T-helper 2 cell treated with Interferon-gamma antibody and Interleukin-4, amounts not matched to agents 5 μg/mL and 100 μg/mL, for 36 hours (primary cell): Measurements from ENCODE around the gene ATXN3.

Experiments used
- DNase-seq: peaks from one replicate; pipeline ENCODE4 v3.0.0; 2021; ENCODE audit warnings: low spot score
- H3K27ac Mint-ChIP-seq: one replicate; pipeline ENCODE4 v1.8.0; 2021; ENCODE audit warnings: mild to moderate bottlenecking, mixed read lengths
- H3K27me3 Mint-ChIP-seq: one replicate; pipeline ENCODE4 v1.8.0; 2021; ENCODE audit warnings: low read depth, mixed read lengths
- H3K36me3 Mint-ChIP-seq: one replicate; pipeline ENCODE4 v1.8.0; 2021; ENCODE audit warnings: low read depth, mixed read lengths
- H3K4me1 Mint-ChIP-seq: one replicate; pipeline ENCODE4 v1.8.0; 2021; ENCODE audit warnings: low read depth, mixed read lengths
- H3K4me3 Mint-ChIP-seq: one replicate; pipeline ENCODE4 v1.8.0; 2022; ENCODE audit warnings: mild to moderate bottlenecking, moderate library complexity, mixed read lengths
- H3K9me3 Mint-ChIP-seq: one replicate; pipeline ENCODE4 v1.8.0; 2021; ENCODE audit warnings: mixed read lengths

The ATXN3 gene

GRCh38 chr14:92041203-92041602 is 65.2 kb downstream of the ATXN3 start:
- peak overlapping the region; percentile 55 for H3K27ac Mint-ChIP-seq
- H3K27me3 Mint-ChIP-seq: no peaks in the 10 kb centered on the region
- H3K9me3 Mint-ChIP-seq: no peaks in the 10 kb centered on the region
- peaks cover 26% of the 10 kb centered on the region for H3K4me1 Mint-ChIP-seq
- peak overlapping the region; percentile 97 for H3K4me3 Mint-ChIP-seq
- peaks cover 17% of the 10 kb centered on the region for H3K36me3 Mint-ChIP-seq
- no peak for DNase-seq

- H3K27me3 Mint-ChIP-seq: no peaks in the 10 kb centered on the region
- DNase-seq: no peak
- H3K27ac Mint-ChIP-seq: peak overlapping the region; percentile 100
- H3K4me3 Mint-ChIP-seq: peak overlapping the region; percentile 97
- H3K9me3 Mint-ChIP-seq: no peaks in the 10 kb centered on the region
- H3K4me1 Mint-ChIP-seq: peaks cover 28% of the 10 kb centered on the region
- peaks cover 17% of the 10 kb centered on the region for H3K36me3 Mint-ChIP-seq
These were observed 65.8 kb downstream of the ATXN3 start for GRCh38 chr14:92040431-92041051.

- H3K27ac Mint-ChIP-seq: peak within 1 kb of the TSS; percentile 100
- peak within 1 kb of the TSS; percentile 97 for H3K4me3 Mint-ChIP-seq
- H3K4me1 Mint-ChIP-seq: peaks cover 28% of the 10 kb centered on the region
- no peaks in the 10 kb centered on the region for H3K9me3 Mint-ChIP-seq
- H3K36me3 Mint-ChIP-seq: peaks cover 17% of the 10 kb centered on the region
- no peaks in the 10 kb centered on the region for H3K27me3 Mint-ChIP-seq
- peak; percentile 96 for DNase-seq
These were observed 66.5 kb downstream of the ATXN3 start, which contains the start of gene TRIP11 for GRCh38 chr14:92039719-92040430. Gene TRIP11, minus strand, starts transcription at chr14:92040059. Its CDS starts 374 bp downstream, at chr14:92039685.

GRCh38 chr14:92039063-92039718 is 67.2 kb downstream of the ATXN3 start:
- Mint-ChIP-seq H3K27ac (peak overlapping the region; percentile 100), H3K27me3 (no peaks in the 10 kb centered on the region), H3K4me1 (peaks cover 28% of the 10 kb centered on the region), H3K4me3 (peak overlapping the region; percentile 97), H3K9me3 (no peaks in the 10 kb centered on the region), H3K36me3 (peaks cover 17% of the 10 kb centered on the region)
- DNase-seq: peak; percentile 8

- peaks cover 31% of the 10 kb centered on the region for H3K4me1 Mint-ChIP-seq
- no peaks in the 10 kb centered on the region for H3K9me3 Mint-ChIP-seq
- no peaks in the 10 kb centered on the region for H3K27me3 Mint-ChIP-seq
- H3K36me3 Mint-ChIP-seq: peaks cover 22% of the 10 kb centered on the region
- H3K4me3 Mint-ChIP-seq: peak overlapping the region; percentile 97
- no peak for DNase-seq
- H3K27ac Mint-ChIP-seq: peak overlapping the region; percentile 16
These were observed 68.4 kb downstream of the ATXN3 start for GRCh38 chr14:92037989-92038388.

GRCh38 chr14:92035890-92036289 is 70.5 kb downstream of the ATXN3 start:
- H3K27me3 Mint-ChIP-seq: no peaks in the 10 kb centered on the region
- no peak overlapping the region for H3K27ac Mint-ChIP-seq
- peaks cover 29% of the 10 kb centered on the region for H3K4me1 Mint-ChIP-seq
- peaks cover 25% of the 10 kb centered on the region for H3K36me3 Mint-ChIP-seq
- no peaks in the 10 kb centered on the region for H3K9me3 Mint-ChIP-seq
- no peak for DNase-seq
- H3K4me3 Mint-ChIP-seq: no peak overlapping the region

- Mint-ChIP-seq H3K36me3 (peaks cover 25% of the 10 kb centered on the region), H3K4me1 (peaks cover 27% of the 10 kb centered on the region), H3K9me3 (no peaks in the 10 kb centered on the region), H3K27me3 (no peaks in the 10 kb centered on the region), H3K4me3 (no peak overlapping the region), H3K27ac (no peak overlapping the region)
- DNase-seq: no peak
These were observed 72.3 kb downstream of the ATXN3 start for GRCh38 chr14:92033906-92034687.

- Mint-ChIP-seq H3K27ac (no peak overlapping the region), H3K4me3 (no peak overlapping the region), H3K9me3 (no peaks in the 10 kb centered on the region), H3K4me1 (peaks cover 25% of the 10 kb centered on the region), H3K36me3 (peaks cover 24% of the 10 kb centered on the region), H3K27me3 (no peaks in the 10 kb centered on the region)
- no peak for DNase-seq
These were observed 72.9 kb downstream of the ATXN3 start for GRCh38 chr14:92033433-92033832.

- H3K9me3 Mint-ChIP-seq: no peaks in the 10 kb centered on the region
- H3K4me1 Mint-ChIP-seq: peaks cover 14% of the 10 kb centered on the region
- H3K27ac Mint-ChIP-seq: no peak overlapping the region
- no peaks in the 10 kb centered on the region for H3K27me3 Mint-ChIP-seq
- no peak overlapping the region for H3K4me3 Mint-ChIP-seq
- DNase-seq: peak; percentile 22
- H3K36me3 Mint-ChIP-seq: peaks cover 31% of the 10 kb centered on the region
These were observed 79.7 kb downstream of the ATXN3 start for GRCh38 chr14:92026548-92027190.

- DNase-seq: no peak
- Mint-ChIP-seq H3K4me1 (peaks cover 6% of the 10 kb centered on the region), H3K4me3 (no peak overlapping the region), H3K36me3 (peaks cover 25% of the 10 kb centered on the region), H3K9me3 (no peaks in the 10 kb centered on the region), H3K27me3 (no peaks in the 10 kb centered on the region), H3K27ac (no peak overlapping the region)
These were observed 84.3 kb downstream of the ATXN3 start for GRCh38 chr14:92022036-92022435.

GRCh38 chr14:92021523-92021922 is 84.9 kb downstream of the ATXN3 start:
- H3K9me3 Mint-ChIP-seq: no peaks in the 10 kb centered on the region
- H3K27me3 Mint-ChIP-seq: no peaks in the 10 kb centered on the region
- H3K4me3 Mint-ChIP-seq: no peak overlapping the region
- peaks cover 5% of the 10 kb centered on the region for H3K4me1 Mint-ChIP-seq
- no peak for DNase-seq
- peaks cover 26% of the 10 kb centered on the region for H3K36me3 Mint-ChIP-seq
- H3K27ac Mint-ChIP-seq: no peak overlapping the region

- Mint-ChIP-seq H3K36me3 (peaks cover 36% of the 10 kb centered on the region), H3K4me1 (peaks cover 17% of the 10 kb centered on the region), H3K27me3 (no peaks in the 10 kb centered on the region), H3K9me3 (no peaks in the 10 kb centered on the region), H3K27ac (peak overlapping the region; percentile 23), H3K4me3 (no peak overlapping the region)
- no peak for DNase-seq
These were observed 92.3 kb downstream of the ATXN3 start for GRCh38 chr14:92014040-92014439.

- DNase-seq: no peak
- H3K9me3 Mint-ChIP-seq: no peaks in the 10 kb centered on the region
- H3K4me3 Mint-ChIP-seq: no peak overlapping the region
- peak overlapping the region; percentile 11 for H3K27ac Mint-ChIP-seq
- H3K36me3 Mint-ChIP-seq: peaks cover 45% of the 10 kb centered on the region
- H3K4me1 Mint-ChIP-seq: peaks cover 19% of the 10 kb centered on the region
- H3K27me3 Mint-ChIP-seq: no peaks in the 10 kb centered on the region
These were observed 94.1 kb downstream of the ATXN3 start for GRCh38 chr14:92012121-92012748.
